Suprapubic skin (tissue), 4 donors: ENCODE data around the gene STARD10. TPM values are rescaled to one million over a fixed set of nuclear protein-coding genes. Genes with fewer than 3 reads are reported as not detected.
A peak's percentile ranks its signal among the peaks of the same experiment; 100 is the strongest.

Experiments used
- DNase-seq, 2 donors: peaks; one replicate each; pipeline ENCODE4 v3.0.0-alpha.2; 2019; ENCODE audit warnings: low spot score in 2 of 2
- H3K27ac ChIP-seq: fragments of 200-600 bp; sonication (generic); one replicate; pipeline ENCODE4 v1.5.1; 2019
- H3K27me3 ChIP-seq: fragments of 200-600 bp; sonication (generic); one replicate; pipeline ENCODE4 v1.5.1; 2019
- H3K36me3 ChIP-seq: fragments of 200-600 bp; sonication (generic); one replicate; pipeline ENCODE4 v1.5.1; 2019
- H3K4me1 ChIP-seq: fragments of 200-600 bp; sonication (generic); one replicate; pipeline ENCODE4 v1.5.1; 2019
- H3K4me3 ChIP-seq: fragments of 200-600 bp; sonication (generic); one replicate; pipeline ENCODE4 v1.5.1; 2019; ENCODE audit warnings: mild to moderate bottlenecking
- H3K9me3 ChIP-seq: fragments of 200-600 bp; sonication (generic); one replicate; pipeline ENCODE4 v1.5.1; 2019
- CTCF ChIP-seq, 2 donors: fragments of 200-600 bp in 1 of 2; fragments of 450-650 bp in 1 of 2; sonication (generic) in 1 of 2; IDR thresholded peaks; one replicate each; pipeline ENCODE4 v1.5.1; 2016 to 2019; ENCODE audit warnings: antibody characterized with exemption in 2 of 2, mild to moderate bottlenecking in 1 of 2, moderate library complexity in 1 of 2
- EP300 ChIP-seq: sonication (generic); formaldehyde crosslinking; IDR thresholded peaks from one replicate; pipeline ENCODE4 v1.6.1; 2017; ENCODE audit warnings: antibody characterized with exemption
- POLR2A ChIP-seq, 2 donors: fragments of 450-650 bp; IDR thresholded peaks; one replicate each; pipeline ENCODE4 v1.6.1; 2017; ENCODE audit warnings: antibody characterized with exemption in 2 of 2, mild to moderate bottlenecking in 2 of 2, moderate library complexity in 2 of 2
- POLR2AphosphoS5 ChIP-seq, 3 donors: sonication (generic); formaldehyde crosslinking; IDR thresholded peaks; one replicate each; pipeline ENCODE4 v1.6.1; 2017; ENCODE audit warnings: antibody characterized with exemption in 3 of 3
- WGBS: methylation state at CpG from one replicate; pipeline ENCODE4 v1.1.5; 2018; 5-methylcytosine and 5-hydroxymethylcytosine counted together
- total RNA-seq, 4 donors: library from RNA; depleted of rRNA; stranded (reverse); fragments of >200 nt; gene quantifications; one replicate each; pipeline ENCODE4 v1.1.0, GENCODE V29; 2016

STARD10 gene
- total RNA-seq, 4 donors from 2014 or later: 76.3 to 83.0 (median 79.4) TPM

- TF ChIP-seq EP300 (no peak), POLR2A (IDR thresholded peaks at IDR 0.05) (no peak), CTCF (IDR thresholded peaks at IDR 0.05) (no peak), POLR2AphosphoS5 (IDR thresholded peaks at IDR 0.05) (no peak)
These were observed 54.4 kb downstream of the STARD10 start for GRCh38 chr11:72739240-72740059.

GRCh38 chr11:72738199-72739141, 55.4 kb downstream of the STARD10 start:
- Histone ChIP-seq H3K4me1 (peaks cover 52% of the 10 kb centered on the region), H3K4me3 (peak overlapping the region; percentile 22), H3K9me3 (no peaks in the 10 kb centered on the region), H3K27me3 (no peaks in the 10 kb centered on the region), H3K27ac (peak overlapping the region; percentile 68), H3K36me3 (no peaks in the 10 kb centered on the region)
- TF ChIP-seq EP300: no peak
- no peak for TF ChIP-seq POLR2AphosphoS5 (IDR thresholded peaks at IDR 0.05)
- no peak for TF ChIP-seq CTCF (IDR thresholded peaks at IDR 0.05)
- no peak for TF ChIP-seq POLR2A (IDR thresholded peaks at IDR 0.05)
- 74% methylated on average over 11 of the region's 11 CpGs for WGBS
- peak in 1 of 2 donors; percentile 76 for DNase-seq

More at GRCh38 chr11:72739240-72740059, 54.4 kb downstream of the STARD10 start:
- Histone ChIP-seq H3K4me1 (peaks cover 53% of the 10 kb centered on the region), H3K36me3 (no peaks in the 10 kb centered on the region), H3K9me3 (no peaks in the 10 kb centered on the region), H3K27me3 (no peaks in the 10 kb centered on the region), H3K4me3 (peak overlapping the region; percentile 22), H3K27ac (peak overlapping the region; percentile 68)
- peak in 1 of 2 donors; percentile 53 for DNase-seq
- 92% methylated on average over 8 of the region's 10 CpGs for WGBS

- no peaks in the 10 kb centered on the region for H3K9me3 ChIP-seq
- no peak for DNase-seq
- no peaks in the 10 kb centered on the region for H3K27me3 ChIP-seq
- peaks cover 49% of the 10 kb centered on the region for H3K4me1 ChIP-seq
- H3K4me3 ChIP-seq: no peak overlapping the region
- H3K36me3 ChIP-seq: no peaks in the 10 kb centered on the region
- WGBS: 72% methylated on average over 1 of the region's 1 CpG
- TF ChIP-seq POLR2A (IDR thresholded peaks at IDR 0.05) (no peak), POLR2AphosphoS5 (IDR thresholded peaks at IDR 0.05) (no peak), CTCF (IDR thresholded peaks at IDR 0.05) (no peak), EP300 (no peak)
- H3K27ac ChIP-seq: peak overlapping the region; percentile 50
These were observed 56.5 kb downstream of the STARD10 start for GRCh38 chr11:72737336-72737735.

GRCh38 chr11:72736452-72737069, 57.3 kb downstream of the STARD10 start:
- DNase-seq: no peak
- H3K36me3 ChIP-seq: no peaks in the 10 kb centered on the region
- TF ChIP-seq POLR2A (IDR thresholded peaks at IDR 0.05) (no peak), POLR2AphosphoS5 (IDR thresholded peaks at IDR 0.05) (no peak), CTCF (IDR thresholded peaks at IDR 0.05) (no peak), EP300 (no peak)
- peaks cover 44% of the 10 kb centered on the region for H3K4me1 ChIP-seq
- no peak overlapping the region for H3K4me3 ChIP-seq
- 17% methylated on average over 5 of the region's 5 CpGs for WGBS
- no peaks in the 10 kb centered on the region for H3K27me3 ChIP-seq
- peak overlapping the region; percentile 63 for H3K27ac ChIP-seq
- no peaks in the 10 kb centered on the region for H3K9me3 ChIP-seq
